PFSK-1 (cell line): ENCODE data around the gene BRME1.
A peak's percentile ranks its signal among the peaks of the same experiment; 100 is the strongest.

Experiments used
- FOXP2 ChIP-seq: optimal IDR thresholded peaks from 2 replicates; pipeline ENCODE3; 2011; ENCODE audit warnings: borderline replicate concordance, control low read depth, inconsistent platforms; ENCODE audit not compliant: insufficient read depth; ENCODE audit errors: extremely low read length, extremely low read depth
- POLR2AphosphoS5 ChIP-seq: IDR thresholded peaks from 2 replicates; pipeline ENCODE4 v1.6.1; 2012; ENCODE audit warnings: low read depth, mild to moderate bottlenecking, control low read depth, low read length, moderate library complexity
- REST ChIP-seq, 2 experiments: IDR thresholded peaks; 2 replicates each; pipeline versions ENCODE4 v1.6.1 to v1.8.0; 2011 to 2012; ENCODE audit warnings: low read depth in 2 of 2, low read length in 2 of 2, control low read depth in 1 of 2, inconsistent platforms in 1 of 2, mild to moderate bottlenecking in 1 of 2, moderate library complexity in 1 of 2; ENCODE audit not compliant: insufficient read depth in 1 of 2
- SIN3A ChIP-seq: IDR thresholded peaks from 2 replicates; pipeline ENCODE4 v1.6.1; 2012; ENCODE audit warnings: mild to moderate bottlenecking, low read length, moderate library complexity, borderline replicate concordance; ENCODE audit not compliant: insufficient read depth
- TAF1 ChIP-seq: IDR thresholded peaks from 2 replicates; pipeline ENCODE4 v1.6.1; 2012; ENCODE audit warnings: low read length, control low read depth, borderline replicate concordance; ENCODE audit not compliant: insufficient read depth

BRME1 gene

DNA sequence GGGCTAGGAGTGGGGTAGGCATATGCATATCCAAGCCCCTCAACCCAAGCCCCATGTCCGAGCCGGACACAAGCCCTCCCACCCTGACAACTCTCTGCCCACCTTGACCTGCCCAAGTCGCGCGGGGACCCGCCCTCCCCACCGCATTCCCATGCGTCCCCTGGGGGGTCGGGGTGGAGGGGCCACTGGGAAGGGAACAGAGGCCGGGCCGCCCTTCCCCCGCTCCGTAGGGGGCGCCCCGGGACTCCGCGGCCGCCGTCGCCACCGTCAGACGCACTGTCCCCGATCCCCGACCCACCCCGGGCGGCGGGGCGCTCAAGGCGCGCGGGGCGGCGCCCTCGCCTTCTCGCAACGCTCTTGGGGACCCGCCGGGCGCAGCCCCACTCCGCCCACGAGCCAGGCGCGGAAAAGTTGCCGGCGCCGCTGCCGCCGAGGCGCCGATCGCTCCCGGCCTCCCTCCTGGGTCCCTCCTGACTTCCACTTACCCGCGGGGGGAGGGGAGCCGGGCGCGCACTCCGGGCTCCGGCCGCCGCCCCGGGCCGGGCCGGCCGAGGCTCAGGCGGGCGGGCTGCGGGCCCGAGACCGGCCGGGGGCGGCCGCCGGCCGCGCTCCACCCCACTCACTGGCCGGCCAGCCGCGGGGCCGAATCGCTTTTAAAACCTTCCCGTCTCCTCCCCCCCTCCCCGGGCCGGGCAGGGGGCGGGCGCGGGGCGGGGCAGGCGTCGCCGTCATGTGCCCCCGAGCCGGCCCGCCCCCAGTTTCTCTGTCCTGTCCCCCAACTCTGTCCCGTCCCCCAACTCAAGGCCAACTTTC, 63.4 kb downstream of the BRME1 start:
- TF ChIP-seq FOXP2, result peak; percentile 29
- TF ChIP-seq SIN3A, result no peak
- TF ChIP-seq TAF1, result no peak; the same call in 1 of the 2 replicates
- no peak for TF ChIP-seq REST (IDR thresholded peaks at IDR 0.05; ENCODE audit: insufficient read depth in 1 of 2, low read depth in 2 of 2, low read length in 2 of 2)
- TF ChIP-seq POLR2AphosphoS5, result peak; percentile 49

GRCh38 chr19:13841962-13842290, 64.0 kb downstream of the BRME1 start:
- TF ChIP-seq FOXP2, result no peak
- no peak for TF ChIP-seq REST (IDR thresholded peaks at IDR 0.05; ENCODE audit: insufficient read depth in 1 of 2, low read depth in 2 of 2, low read length in 2 of 2)
- TF ChIP-seq POLR2AphosphoS5, result no peak
- no peak for TF ChIP-seq TAF1
- TF ChIP-seq SIN3A, result no peak

DNA sequence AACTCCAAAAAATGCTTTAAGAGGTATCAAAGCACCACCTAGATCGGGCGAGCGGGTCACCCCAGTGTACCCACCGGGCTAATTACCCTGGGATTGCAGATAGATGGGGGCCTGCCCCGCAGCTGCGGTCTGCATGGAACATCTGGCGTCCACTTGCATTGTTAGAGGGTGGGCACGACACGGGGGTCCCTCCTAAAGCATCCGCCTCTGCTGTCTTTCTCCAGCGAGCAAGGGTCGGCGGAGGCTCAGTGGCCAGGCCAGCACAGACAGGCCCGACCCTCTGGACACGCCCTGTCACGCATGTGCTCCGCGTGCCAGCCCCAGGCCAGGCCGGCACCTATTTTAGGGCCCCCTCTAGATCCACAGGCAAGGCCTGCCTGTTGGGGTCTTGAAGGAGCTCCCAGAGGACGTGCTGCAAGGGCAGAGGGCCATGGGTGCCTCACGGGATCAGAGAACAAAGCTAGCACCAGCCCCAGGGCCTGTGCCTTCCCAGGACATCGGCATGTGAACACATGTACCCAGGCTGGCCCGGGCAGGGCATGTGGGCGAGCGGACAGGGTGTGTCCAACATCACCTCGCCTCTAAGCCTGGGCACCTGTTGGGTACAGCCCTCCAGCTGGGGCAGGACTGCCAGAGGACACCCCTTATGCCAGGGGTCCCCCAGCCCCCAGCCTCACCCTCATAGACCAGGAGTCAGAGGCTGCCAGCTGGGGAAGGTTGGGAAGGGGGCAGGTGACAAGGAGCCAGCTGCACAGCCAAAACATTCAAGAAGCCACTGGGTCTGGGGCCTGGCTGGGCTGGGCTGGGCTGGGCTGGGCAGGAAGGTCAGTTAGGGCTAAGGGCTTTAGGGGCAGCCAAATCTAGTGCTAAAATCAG, 64.6 kb downstream of the BRME1 start:
- TF ChIP-seq TAF1 (no peak), POLR2AphosphoS5 (no peak), FOXP2 (no peak), REST (IDR thresholded peaks at IDR 0.05; ENCODE audit: insufficient read depth in 1 of 2, low read depth in 2 of 2, low read length in 2 of 2) (no peak)

GRCh38 chr19:13840305-13841085, 65.4 kb downstream of the BRME1 start:
- TF ChIP-seq SIN3A (peak; percentile 44; the same call in 1 of the 2 replicates), POLR2AphosphoS5 (no peak)

DNA sequence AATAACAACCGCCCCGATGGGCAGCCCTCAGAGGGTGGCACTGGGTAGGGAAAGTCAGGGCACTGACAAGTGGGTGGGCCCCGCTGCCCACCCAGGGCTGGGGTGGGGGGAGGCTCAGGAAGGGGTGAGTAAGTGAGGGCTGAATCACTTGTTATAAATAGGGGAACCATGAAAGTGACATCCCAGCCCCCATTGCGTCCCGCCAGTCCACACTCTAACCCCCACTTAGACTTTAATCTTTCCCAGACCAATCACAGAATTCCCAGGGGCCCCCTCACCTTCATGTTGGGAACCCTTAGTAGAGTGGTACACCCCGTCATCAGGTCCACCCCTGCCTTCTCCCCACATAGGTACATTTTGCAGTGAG, 66.0 kb downstream of the BRME1 start:
- no peak for TF ChIP-seq FOXP2
- no peak for TF ChIP-seq POLR2AphosphoS5
- no peak for TF ChIP-seq TAF1
- TF ChIP-seq REST (IDR thresholded peaks at IDR 0.05; ENCODE audit: insufficient read depth in 1 of 2, low read depth in 2 of 2, low read length in 2 of 2), result no peak
- no peak for TF ChIP-seq SIN3A
